ENCODE results near the gene GMIP.
"Not testable (repeated sequence)": the region's sequence is repeated elsewhere in the genome, so short reads cannot be mapped to it uniquely, and the experiment has no call there.

GMIP gene

GRCh38 chr19:19602136-19602712 lies 41.2 kb downstream of the GMIP start:
- DNase-seq = no peak

- DNase-seq = no peak
Measured at GRCh38 chr19:19600793-19601330, 42.6 kb downstream of the GMIP start.

- not testable (repeated sequence) for DNase-seq
Measured at GRCh38 chr19:19598728-19599451, 44.6 kb downstream of the GMIP start.

GRCh38 chr19:19597809-19598306 lies 45.6 kb downstream of the GMIP start:
- no peak for DNase-seq

- DNase-seq = no peak
Measured at GRCh38 chr19:19595171-19595701, 48.2 kb downstream of the GMIP start.

- no peak for DNase-seq
Measured at GRCh38 chr19:19594381-19594780, 49.1 kb downstream of the GMIP start.

- DNase-seq = no peak
Measured at GRCh38 chr19:19592690-19593089, 50.8 kb downstream of the GMIP start.

- DNase-seq = no peak
Measured at GRCh38 chr19:19591133-19591825, 52.2 kb downstream of the GMIP start.

- no peak for DNase-seq
Measured at GRCh38 chr19:19588546-19588945, 54.9 kb downstream of the GMIP start.

- no peak for DNase-seq
Measured at GRCh38 chr19:19587771-19588170, 55.7 kb downstream of the GMIP start.

- no peak for DNase-seq
Measured at GRCh38 chr19:19584356-19584755, 59.1 kb downstream of the GMIP start.

- DNase-seq = no peak
Measured at GRCh38 chr19:19582471-19582870, 61.0 kb downstream of the GMIP start.

GRCh38 chr19:19581391-19581790 lies 62.1 kb downstream of the GMIP start:
- DNase-seq = no peak

- DNase-seq = no peak
Measured at GRCh38 chr19:19580418-19580817, 63.0 kb downstream of the GMIP start.

GRCh38 chr19:19579533-19580361 lies 63.7 kb downstream of the GMIP start:
- no peak for DNase-seq
